AG09319 (cell line): ENCODE results near the gene C5.
"Not testable (repeated sequence)": the region's sequence is repeated elsewhere in the genome, so short reads cannot be mapped to it uniquely, and the experiment has no call there.

Source experiments
- DNase-seq: peaks from one replicate; pipeline ENCODE4 v3.0.0-alpha.2; 2010; ENCODE audit warnings: low read depth; ENCODE audit errors: extremely low read depth
- TF ChIP-seq, protein P1 (sequence below): IDR thresholded peaks from 2 replicates; pipeline ENCODE4 v1.5.1; 2011; ENCODE audit warnings: low read depth, mild to moderate bottlenecking, inconsistent platforms, low read length, moderate library complexity

C5 gene

DNA sequence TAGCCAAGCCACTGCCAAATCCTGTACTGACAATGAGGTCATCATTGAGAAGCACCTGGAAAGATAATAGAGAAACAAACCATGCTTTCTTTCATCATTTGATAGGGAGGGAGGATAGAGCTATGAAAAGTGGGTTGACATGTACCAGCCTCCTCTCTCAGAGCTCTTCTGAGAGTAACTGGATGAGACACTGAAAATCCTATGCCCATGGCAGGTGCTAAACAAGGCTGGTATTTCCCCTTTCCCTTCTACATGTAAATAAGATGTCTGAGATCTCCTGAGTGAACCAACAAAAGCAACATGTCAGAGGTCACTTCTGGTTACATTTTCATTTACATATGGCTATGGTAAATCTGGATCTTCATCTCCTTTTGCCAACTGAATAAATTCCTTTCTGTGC, 78.1 kb downstream of the C5 start:
- DNase-seq: no peak
- TF ChIP-seq, protein P1, sequence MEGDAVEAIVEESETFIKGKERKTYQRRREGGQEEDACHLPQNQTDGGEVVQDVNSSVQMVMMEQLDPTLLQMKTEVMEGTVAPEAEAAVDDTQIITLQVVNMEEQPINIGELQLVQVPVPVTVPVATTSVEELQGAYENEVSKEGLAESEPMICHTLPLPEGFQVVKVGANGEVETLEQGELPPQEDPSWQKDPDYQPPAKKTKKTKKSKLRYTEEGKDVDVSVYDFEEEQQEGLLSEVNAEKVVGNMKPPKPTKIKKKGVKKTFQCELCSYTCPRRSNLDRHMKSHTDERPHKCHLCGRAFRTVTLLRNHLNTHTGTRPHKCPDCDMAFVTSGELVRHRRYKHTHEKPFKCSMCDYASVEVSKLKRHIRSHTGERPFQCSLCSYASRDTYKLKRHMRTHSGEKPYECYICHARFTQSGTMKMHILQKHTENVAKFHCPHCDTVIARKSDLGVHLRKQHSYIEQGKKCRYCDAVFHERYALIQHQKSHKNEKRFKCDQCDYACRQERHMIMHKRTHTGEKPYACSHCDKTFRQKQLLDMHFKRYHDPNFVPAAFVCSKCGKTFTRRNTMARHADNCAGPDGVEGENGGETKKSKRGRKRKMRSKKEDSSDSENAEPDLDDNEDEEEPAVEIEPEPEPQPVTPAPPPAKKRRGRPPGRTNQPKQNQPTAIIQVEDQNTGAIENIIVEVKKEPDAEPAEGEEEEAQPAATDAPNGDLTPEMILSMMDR: no peak

- DNase-seq: not testable (repeated sequence)
Measured at GRCh38 chr9:120971471-120971870, 78.6 kb downstream of the C5 start.

- peak; percentile 32 for DNase-seq
- TF ChIP-seq, protein P1: no peak
Measured at GRCh38 chr9:120970244-120970643, 79.8 kb downstream of the C5 start.

GRCh38 chr9:120966013-120966369, 84.1 kb downstream of the C5 start:
- no peak for DNase-seq
- TF ChIP-seq, protein P1: no peak

GRCh38 chr9:120965344-120966012, 84.6 kb downstream of the C5 start:
- DNase-seq: no peak
- TF ChIP-seq, protein P1: no peak

- TF ChIP-seq, protein P1: no peak
- DNase-seq: no peak
Measured at GRCh38 chr9:120961936-120962335, 88.1 kb downstream of the C5 start.

GRCh38 chr9:120960001-120960400, 90.1 kb downstream of the C5 start:
- TF ChIP-seq, protein P1: no peak
- DNase-seq: no peak

DNA sequence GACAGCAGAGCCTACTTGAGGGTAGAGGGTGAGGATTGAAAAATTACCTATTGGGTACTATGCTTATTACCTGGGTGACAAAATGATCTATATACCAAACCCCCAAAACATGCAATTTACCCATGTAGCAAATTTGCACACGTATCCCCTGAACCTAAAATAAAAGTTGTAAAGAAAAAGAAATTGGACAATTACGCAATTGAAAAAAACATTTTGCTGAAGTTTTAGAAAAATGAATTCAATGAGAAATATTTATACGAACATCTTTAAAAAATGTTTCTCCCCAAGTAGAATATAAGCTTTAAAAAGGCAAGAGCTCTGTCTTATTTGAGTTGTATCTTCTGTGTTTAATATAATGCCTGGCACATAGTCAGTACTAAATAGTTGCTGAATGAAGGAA, 93.2 kb downstream of the C5 start:
- DNase-seq: no peak
- TF ChIP-seq, protein P1: no peak
